ENCODE results near the gene EXOC6B. TPM values are rescaled to one million over a fixed set of nuclear protein-coding genes. Genes with fewer than 3 reads are reported as not detected.
A peak's percentile ranks its signal among the peaks of the same experiment; 100 is the strongest.

EXOC6B gene
- total and polyA plus RNA-seq, 2 of the 8 experiments (the other 6 are each of a cell fraction or from before 2014, with no cell fraction given), result 13.5 to 33.0 TPM

DNA sequence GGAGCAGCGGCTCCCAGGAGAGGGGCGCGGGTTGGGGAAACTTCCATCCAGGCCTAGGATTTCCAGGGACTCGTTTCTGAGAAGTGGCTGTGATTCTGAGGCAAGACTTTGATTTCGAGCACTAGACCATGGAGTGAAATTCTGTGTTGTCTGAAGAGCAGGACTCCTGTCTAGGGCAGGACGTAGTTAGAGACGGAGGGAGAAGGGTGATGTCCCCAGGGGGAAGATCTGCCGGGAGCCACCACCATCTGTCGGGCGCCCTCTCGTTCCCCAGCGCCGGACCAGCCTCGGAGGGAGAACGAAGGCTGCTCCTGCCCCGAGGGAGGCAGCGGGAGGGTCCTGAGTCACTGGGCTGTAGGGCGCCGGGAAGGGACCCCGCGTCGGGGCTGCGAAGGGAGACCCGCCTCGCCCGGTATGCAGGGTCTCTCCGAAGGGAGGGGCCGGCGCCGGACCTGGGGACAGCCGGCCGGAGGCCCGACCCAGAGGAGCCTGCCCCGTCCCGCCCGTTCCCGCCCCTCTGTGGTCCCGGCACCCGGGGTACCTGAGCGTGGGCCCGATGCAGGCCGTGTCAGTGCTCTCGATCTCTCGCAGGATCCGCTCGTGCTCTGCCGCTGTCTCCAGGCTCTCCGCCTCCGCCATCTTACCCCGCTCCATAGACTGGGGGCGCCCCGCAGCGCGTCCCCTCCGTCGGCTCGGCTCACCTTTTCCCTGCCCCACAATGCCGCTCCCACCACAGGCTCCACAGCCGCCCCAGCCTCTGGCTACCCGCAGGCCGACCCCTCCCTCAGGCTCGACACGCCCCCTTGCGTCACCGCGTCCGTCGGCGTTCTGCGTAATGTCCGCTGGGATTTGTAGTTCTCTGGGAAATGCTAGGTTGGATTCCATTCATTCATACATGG, at the start of gene EXOC6B (continued):
- TF ChIP-seq ASH2L (IDR thresholded peaks at IDR 0.05; ENCODE audit: low read length) (peak; percentile 72), RNF2 (IDR thresholded peaks at IDR 0.05; ENCODE audit: borderline replicate concordance, low read depth, low read length, missing control alignments, poor library complexity, severe bottlenecking) (no peak), CBX8 (IDR thresholded peaks at IDR 0.05; ENCODE audit: borderline replicate concordance, low read depth, low read length) (no peak), GTF2F1 (IDR thresholded peaks at IDR 0.05; ENCODE audit: borderline replicate concordance, low read depth, low read length) (no peak; the same call in 1 of the 2 replicates)
